Measurements from ENCODE around the gene SATB2.

Gene SATB2

GRCh38 chr2:199452260-199452990 lies 5.3 kb downstream of the SATB2 start:
- ATAC-seq, result no peak

GRCh38 chr2:199449956-199450355 lies 7.8 kb downstream of the SATB2 start:
- no peak for ATAC-seq

- no peak for ATAC-seq
Observed at GRCh38 chr2:199449455-199449854, 8.3 kb downstream of the SATB2 start.

- no peak for ATAC-seq
Observed at GRCh38 chr2:199446996-199447576, 10.7 kb downstream of the SATB2 start.

- ATAC-seq, result no peak
Observed at GRCh38 chr2:199444749-199445148, 13.0 kb downstream of the SATB2 start.

- ATAC-seq, result no peak
Observed at GRCh38 chr2:199443589-199444130, 14.1 kb downstream of the SATB2 start.

- no peak for ATAC-seq
Observed at GRCh38 chr2:199442173-199442572, 15.6 kb downstream of the SATB2 start.

- no peak for ATAC-seq
Observed at GRCh38 chr2:199441759-199442158, 16.0 kb downstream of the SATB2 start.

GRCh38 chr2:199440118-199440517 lies 17.6 kb downstream of the SATB2 start:
- ATAC-seq, result no peak

- no peak for ATAC-seq
Observed at GRCh38 chr2:199439542-199439941, 18.2 kb downstream of the SATB2 start.

- no peak for ATAC-seq
Observed at GRCh38 chr2:199439066-199439465, 18.7 kb downstream of the SATB2 start.

- ATAC-seq, result no peak
Observed at GRCh38 chr2:199434555-199434954, 23.2 kb downstream of the SATB2 start.

GRCh38 chr2:199433204-199433832 lies 24.4 kb downstream of the SATB2 start:
- ATAC-seq, result no peak

- no peak for ATAC-seq
Observed at GRCh38 chr2:199431746-199432213, 26.0 kb downstream of the SATB2 start.

GRCh38 chr2:199430214-199430613 lies 27.5 kb downstream of the SATB2 start:
- no peak for ATAC-seq

- ATAC-seq, result no peak
Observed at GRCh38 chr2:199428291-199428690, 29.4 kb downstream of the SATB2 start.

- no peak for ATAC-seq
Observed at GRCh38 chr2:199424160-199424559, 33.6 kb downstream of the SATB2 start.

GRCh38 chr2:199419428-199419827 lies 38.3 kb downstream of the SATB2 start:
- ATAC-seq, result no peak

- no peak for ATAC-seq
Observed at GRCh38 chr2:199414465-199414864, 43.3 kb downstream of the SATB2 start.

GRCh38 chr2:199414001-199414400 lies 43.7 kb downstream of the SATB2 start:
- no peak for ATAC-seq

- no peak for ATAC-seq
Observed at GRCh38 chr2:199409759-199410529, 47.8 kb downstream of the SATB2 start.

GRCh38 chr2:199407421-199407820 lies 50.3 kb downstream of the SATB2 start:
- ATAC-seq, result no peak

GRCh38 chr2:199405241-199405640 lies 52.5 kb downstream of the SATB2 start:
- ATAC-seq, result no peak

Data from activated CD4-positive, CD25-positive, alpha-beta regulatory T cell treated with anti-CD3 and anti-CD28 coated beads, Interleukin-2, amount 50 U/mL, for 24 hours (primary cell).